ENCODE data around the gene FXYD3. TPM values are rescaled to one million over a fixed set of nuclear protein-coding genes. Genes with fewer than 3 reads are reported as not detected.

FXYD3 gene
- polyA plus RNA-seq, 1 of the 3 experiments (the other 2 are of a cell fraction) = not detected

DNA sequence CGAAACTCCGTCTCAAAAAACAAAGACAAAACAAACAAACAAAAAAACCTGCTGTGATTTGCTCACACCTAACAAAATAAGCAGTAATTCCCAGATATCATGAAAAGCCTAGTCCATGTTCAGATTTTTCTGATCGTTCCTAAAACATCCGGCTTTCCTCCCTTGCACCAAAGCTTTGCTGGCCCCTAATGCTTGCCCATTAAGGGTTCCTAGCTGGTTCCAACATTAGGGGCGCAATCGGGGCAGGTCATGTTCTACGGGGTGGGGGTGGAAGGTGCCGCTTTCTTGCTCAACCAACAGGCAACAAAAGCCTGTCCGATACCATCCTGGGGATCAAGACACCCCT, 25.5 kb upstream of the FXYD3 start:
- Histone ChIP-seq H3K4me2 (no peak overlapping the region), H3K27ac (ENCODE audit: low read depth in 2 of 2, low read length in 1 of 2) (no peak overlapping the region), H4K20me1 (ENCODE audit: insufficient read depth) (no peaks in the 10 kb centered on the region), H3K36me3 (replicated peaks in 1 of 2; ENCODE audit: control insufficient read depth in 1 of 2, insufficient read depth in 2 of 2, low read length in 1 of 2) (no peaks in the 10 kb centered on the region), H3K4me1 (ENCODE audit: control insufficient read depth in 1 of 2, insufficient read depth in 2 of 2, low read depth in 1 of 2, low read length in 1 of 2) (peaks cover 10 to 15% of the 10 kb centered on the region in 2 experiments; a peak in 2 of 4 replicates), H3K79me2 (ENCODE audit: insufficient read depth) (no peaks in the 10 kb centered on the region), H3K4me3 (ENCODE audit: low read depth in 2 of 2, low read length in 1 of 2) (no peak overlapping the region), H3F3A (replicated peaks; ENCODE audit: insufficient read depth) (no peaks in the 10 kb centered on the region), H3K9me2 (no peaks in the 10 kb centered on the region), H3K9ac (no peak overlapping the region), H3K27me3 (ENCODE audit: insufficient read depth) (no peaks in the 10 kb centered on the region), H2AFZ (ENCODE audit: low read depth) (no peak overlapping the region), H3K9me3 (no peaks in the 10 kb centered on the region)
- no peak for TF ChIP-seq IRF3 (IDR thresholded peaks at IDR 0.05; ENCODE audit: low read depth, low read length)
- TF ChIP-seq USF2 (IDR thresholded peaks at IDR 0.05; ENCODE audit: borderline replicate concordance, low read depth, low read length) = no peak
- ChIA-PET CTCF (interaction anchor here (0.7 to 5.0 kb wide), 12 partner anchors 9 to 67 kb away, joined by 3 to 49 read pairs (median 6); partner anchors contain the start of genes FXYD3 and LGI4), POLR2A (no interaction called here)
- WGBS (ENCODE audit: low lambda C conversion rate) = 42% methylated on average over 9 of the region's 9 CpGs
- DNase-seq = no peak

DNA sequence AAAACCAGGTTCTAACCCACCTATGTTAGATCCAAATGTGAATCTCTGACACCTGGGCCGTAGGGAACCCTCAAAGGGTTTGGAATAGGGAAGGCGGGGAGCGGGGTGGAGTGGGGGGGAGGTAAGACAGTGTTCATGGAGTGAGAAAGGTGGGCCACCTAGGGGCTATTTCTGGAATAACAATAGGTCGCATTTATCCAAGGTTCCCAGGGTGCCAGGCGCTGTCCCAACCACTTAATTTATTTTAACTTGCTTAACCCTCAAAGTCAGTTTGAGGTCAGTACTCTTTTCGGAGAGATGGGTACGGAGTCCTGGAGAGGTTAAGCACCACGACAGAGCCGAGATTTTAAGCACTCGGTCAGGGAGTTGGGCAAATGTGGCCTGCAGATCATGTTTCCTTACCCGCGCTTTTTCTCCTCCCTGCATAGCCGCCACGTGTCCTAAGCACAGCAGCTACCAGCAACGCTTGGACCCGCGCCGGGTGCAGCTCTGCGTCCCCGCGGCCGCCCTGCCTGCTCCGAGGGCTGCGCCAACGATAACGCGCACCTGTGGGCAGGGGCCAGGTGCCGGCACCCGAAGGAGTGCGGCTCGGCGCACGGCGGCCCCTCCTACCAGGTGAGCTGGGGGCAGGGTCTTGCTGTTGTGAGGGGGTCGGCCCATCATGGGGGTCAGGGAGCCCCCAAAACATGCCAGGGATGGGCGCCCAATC, 25.0 kb upstream of the FXYD3 start:
- Histone ChIP-seq H3K79me2 (ENCODE audit: insufficient read depth) (no peaks in the 10 kb centered on the region), H3K9me2 (no peaks in the 10 kb centered on the region), H3K4me3 (ENCODE audit: low read depth in 2 of 2, low read length in 1 of 2) (no peak overlapping the region), H3K4me2 (no peak overlapping the region), H3K9ac (no peak overlapping the region), H3K27ac (ENCODE audit: low read depth in 2 of 2, low read length in 1 of 2) (no peak overlapping the region), H3K36me3 (replicated peaks in 1 of 2; ENCODE audit: control insufficient read depth in 1 of 2, insufficient read depth in 2 of 2, low read length in 1 of 2) (no peaks in the 10 kb centered on the region), H3K9me3 (no peaks in the 10 kb centered on the region), H4K20me1 (ENCODE audit: insufficient read depth) (no peaks in the 10 kb centered on the region), H3K27me3 (ENCODE audit: insufficient read depth) (no peaks in the 10 kb centered on the region), H3F3A (replicated peaks; ENCODE audit: insufficient read depth) (no peaks in the 10 kb centered on the region), H2AFZ (ENCODE audit: low read depth) (no peak overlapping the region), H3K4me1 (ENCODE audit: control insufficient read depth in 1 of 2, insufficient read depth in 2 of 2, low read depth in 1 of 2, low read length in 1 of 2) (peaks cover 10 to 15% of the 10 kb centered on the region in 2 experiments; a peak in 2 of 4 replicates)
- TF ChIP-seq NRF1 (IDR thresholded peaks at IDR 0.05; ENCODE audit: low read depth, low read length) (no peak), SMC3 (IDR thresholded peaks at IDR 0.05; ENCODE audit: low read depth, low read length) (peak; percentile 49), RAD21 (IDR thresholded peaks at IDR 0.05; ENCODE audit: low read length) (peak; percentile 71), EZH2phosphoT487 (IDR thresholded peaks at IDR 0.05; ENCODE audit: borderline replicate concordance, low read depth) (no peak)
- TF ChIP-seq, protein P1, sequence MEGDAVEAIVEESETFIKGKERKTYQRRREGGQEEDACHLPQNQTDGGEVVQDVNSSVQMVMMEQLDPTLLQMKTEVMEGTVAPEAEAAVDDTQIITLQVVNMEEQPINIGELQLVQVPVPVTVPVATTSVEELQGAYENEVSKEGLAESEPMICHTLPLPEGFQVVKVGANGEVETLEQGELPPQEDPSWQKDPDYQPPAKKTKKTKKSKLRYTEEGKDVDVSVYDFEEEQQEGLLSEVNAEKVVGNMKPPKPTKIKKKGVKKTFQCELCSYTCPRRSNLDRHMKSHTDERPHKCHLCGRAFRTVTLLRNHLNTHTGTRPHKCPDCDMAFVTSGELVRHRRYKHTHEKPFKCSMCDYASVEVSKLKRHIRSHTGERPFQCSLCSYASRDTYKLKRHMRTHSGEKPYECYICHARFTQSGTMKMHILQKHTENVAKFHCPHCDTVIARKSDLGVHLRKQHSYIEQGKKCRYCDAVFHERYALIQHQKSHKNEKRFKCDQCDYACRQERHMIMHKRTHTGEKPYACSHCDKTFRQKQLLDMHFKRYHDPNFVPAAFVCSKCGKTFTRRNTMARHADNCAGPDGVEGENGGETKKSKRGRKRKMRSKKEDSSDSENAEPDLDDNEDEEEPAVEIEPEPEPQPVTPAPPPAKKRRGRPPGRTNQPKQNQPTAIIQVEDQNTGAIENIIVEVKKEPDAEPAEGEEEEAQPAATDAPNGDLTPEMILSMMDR (IDR thresholded peaks at IDR 0.05) = peak; percentile 68
- POLR2A ChIA-PET = no interaction called here
- WGBS (ENCODE audit: low lambda C conversion rate) = 44% methylated on average over 36 of the region's 36 CpGs
- peak; percentile 90 for DNase-seq
- CTCF ChIA-PET = interaction anchor here (0.7 to 5.0 kb wide), 17 partner anchors 10 to 118 kb away, joined by 3 to 49 read pairs (median 7); partner anchors contain the start of genes FXYD3 and LGI4

Measured in SK-N-SH (cell line).